Measurements from ENCODE around the gene CFAP161.
"Not testable (repeated sequence)": the region's sequence is repeated elsewhere in the genome, so short reads cannot be mapped to it uniquely, and the experiment has no call there.

Gene CFAP161

GRCh38 chr15:81157939-81158223, 23.8 kb downstream of the CFAP161 start:
- DNase-seq (ENCODE audit: low read depth) = no peak

- not testable (repeated sequence) for DNase-seq (ENCODE audit: low read depth)
Observed at GRCh38 chr15:81158561-81158960, 24.5 kb downstream of the CFAP161 start.

- DNase-seq (ENCODE audit: low read depth) = no peak
Observed at GRCh38 chr15:81160312-81161159, 26.5 kb downstream of the CFAP161 start.

- no peak for DNase-seq (ENCODE audit: low read depth)
Observed at GRCh38 chr15:81161160-81161673, 27.1 kb downstream of the CFAP161 start.

GRCh38 chr15:81161851-81162250, 27.8 kb downstream of the CFAP161 start:
- DNase-seq (ENCODE audit: low read depth) = no peak

GRCh38 chr15:81163961-81164800, 30.1 kb downstream of the CFAP161 start:
- no peak for DNase-seq (ENCODE audit: low read depth)

GRCh38 chr15:81165535-81165934, 31.5 kb downstream of the CFAP161 start:
- no peak for DNase-seq (ENCODE audit: low read depth)

- no peak for DNase-seq (ENCODE audit: low read depth)
Observed at GRCh38 chr15:81166636-81167305, 32.7 kb downstream of the CFAP161 start.

GRCh38 chr15:81168131-81168526, 34.1 kb downstream of the CFAP161 start:
- DNase-seq (ENCODE audit: low read depth) = no peak

GRCh38 chr15:81168644-81169043, 34.6 kb downstream of the CFAP161 start:
- no peak for DNase-seq (ENCODE audit: low read depth)

GRCh38 chr15:81170511-81170910, 36.4 kb downstream of the CFAP161 start:
- no peak for DNase-seq (ENCODE audit: low read depth)

GRCh38 chr15:81171286-81171685, 37.2 kb downstream of the CFAP161 start:
- no peak for DNase-seq (ENCODE audit: low read depth)

- no peak for DNase-seq (ENCODE audit: low read depth)
Observed at GRCh38 chr15:81174125-81174791, 40.2 kb downstream of the CFAP161 start.

GRCh38 chr15:81174792-81175327, 40.8 kb downstream of the CFAP161 start:
- DNase-seq (ENCODE audit: low read depth) = no peak

- no peak for DNase-seq (ENCODE audit: low read depth)
Observed at GRCh38 chr15:81175496-81175895, 41.4 kb downstream of the CFAP161 start.

- DNase-seq (ENCODE audit: low read depth) = no peak
Observed at GRCh38 chr15:81176291-81176893, 42.3 kb downstream of the CFAP161 start.

GRCh38 chr15:81178365-81178764, 44.3 kb downstream of the CFAP161 start:
- DNase-seq (ENCODE audit: low read depth) = no peak

- no peak for DNase-seq (ENCODE audit: low read depth)
Observed at GRCh38 chr15:81181220-81181619, 47.1 kb downstream of the CFAP161 start.

- no peak for DNase-seq (ENCODE audit: low read depth)
Observed at GRCh38 chr15:81182031-81182755, 48.1 kb downstream of the CFAP161 start.

- DNase-seq (ENCODE audit: low read depth) = no peak
Observed at GRCh38 chr15:81182756-81183438, 48.8 kb downstream of the CFAP161 start.
